NT2/D1 (cell line): ENCODE results near the gene C1S.

Experiments used
- YY1 ChIP-seq: IDR thresholded peaks from 2 replicates; pipeline ENCODE4 v1.6.1; 2011; ENCODE audit not compliant: insufficient read length, insufficient read depth
- ZNF274 ChIP-seq: IDR thresholded peaks from 2 replicates; pipeline ENCODE4 v1.6.1; 2011; ENCODE audit warnings: mild to moderate bottlenecking, low read depth, low read length

GRCh38 chr12:7079826-7080125 lies 19.3 kb downstream of the C1S start:
- TF ChIP-seq YY1: no peak
- TF ChIP-seq ZNF274: no peak
